Measurements from ENCODE around the gene DENND2A. TPM values are rescaled to one million over a fixed set of nuclear protein-coding genes. Genes with fewer than 3 reads are reported as not detected.

DENND2A gene
- total RNA-seq, 2 donors from 2014 or later: 9.2 to 10.5 TPM

DNA sequence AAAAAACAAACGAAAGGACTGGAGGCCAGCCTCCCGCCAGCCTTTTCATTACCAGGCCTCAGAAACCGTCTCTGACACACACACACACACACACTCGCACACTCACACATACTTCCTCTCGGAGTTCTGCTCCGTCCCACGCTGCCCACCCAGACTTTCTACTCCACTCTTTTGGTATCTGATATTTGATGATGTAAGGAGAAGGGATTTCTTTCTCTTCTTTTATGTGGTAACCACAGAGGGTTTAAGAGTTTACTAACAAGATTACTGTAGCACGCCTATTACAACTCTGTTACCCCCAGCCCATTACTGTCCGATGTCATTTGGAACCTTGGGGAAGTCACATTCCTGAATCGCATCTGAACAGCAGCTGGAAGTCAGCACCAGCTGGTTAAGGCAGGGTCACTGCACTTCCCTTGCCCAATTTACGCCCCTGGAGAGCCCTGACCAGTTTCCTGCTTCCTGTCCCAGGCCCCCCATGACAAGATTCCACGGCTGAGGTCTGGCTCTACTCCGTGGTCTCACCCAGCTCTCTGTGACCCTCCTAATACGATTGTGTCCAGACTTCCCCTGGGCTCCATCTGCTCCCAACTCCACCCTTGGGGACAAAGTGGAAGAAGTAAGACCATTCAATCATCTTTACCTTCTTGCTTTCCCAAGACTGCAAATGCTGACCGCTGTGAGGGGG is 1.1 kb downstream of the DENND2A start:
- no peaks in the 10 kb centered on the region for H3K9me3 ChIP-seq
- TF ChIP-seq, protein P1, sequence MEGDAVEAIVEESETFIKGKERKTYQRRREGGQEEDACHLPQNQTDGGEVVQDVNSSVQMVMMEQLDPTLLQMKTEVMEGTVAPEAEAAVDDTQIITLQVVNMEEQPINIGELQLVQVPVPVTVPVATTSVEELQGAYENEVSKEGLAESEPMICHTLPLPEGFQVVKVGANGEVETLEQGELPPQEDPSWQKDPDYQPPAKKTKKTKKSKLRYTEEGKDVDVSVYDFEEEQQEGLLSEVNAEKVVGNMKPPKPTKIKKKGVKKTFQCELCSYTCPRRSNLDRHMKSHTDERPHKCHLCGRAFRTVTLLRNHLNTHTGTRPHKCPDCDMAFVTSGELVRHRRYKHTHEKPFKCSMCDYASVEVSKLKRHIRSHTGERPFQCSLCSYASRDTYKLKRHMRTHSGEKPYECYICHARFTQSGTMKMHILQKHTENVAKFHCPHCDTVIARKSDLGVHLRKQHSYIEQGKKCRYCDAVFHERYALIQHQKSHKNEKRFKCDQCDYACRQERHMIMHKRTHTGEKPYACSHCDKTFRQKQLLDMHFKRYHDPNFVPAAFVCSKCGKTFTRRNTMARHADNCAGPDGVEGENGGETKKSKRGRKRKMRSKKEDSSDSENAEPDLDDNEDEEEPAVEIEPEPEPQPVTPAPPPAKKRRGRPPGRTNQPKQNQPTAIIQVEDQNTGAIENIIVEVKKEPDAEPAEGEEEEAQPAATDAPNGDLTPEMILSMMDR (IDR thresholded peaks at IDR 0.05): no peak
- no peaks in the 10 kb centered on the region for H3K36me3 ChIP-seq
- H3K4me3 ChIP-seq: peak overlapping the region; percentile 52 to 73
- DNase-seq (ENCODE audit: low spot score): no peak
- peaks cover 0 to 69% of the 10 kb centered on the region in 2 donors for H3K4me1 ChIP-seq
- peak overlapping the region; percentile 81 to 90 for H3K27ac ChIP-seq
- no peaks in the 10 kb centered on the region for H3K27me3 ChIP-seq

DNA sequence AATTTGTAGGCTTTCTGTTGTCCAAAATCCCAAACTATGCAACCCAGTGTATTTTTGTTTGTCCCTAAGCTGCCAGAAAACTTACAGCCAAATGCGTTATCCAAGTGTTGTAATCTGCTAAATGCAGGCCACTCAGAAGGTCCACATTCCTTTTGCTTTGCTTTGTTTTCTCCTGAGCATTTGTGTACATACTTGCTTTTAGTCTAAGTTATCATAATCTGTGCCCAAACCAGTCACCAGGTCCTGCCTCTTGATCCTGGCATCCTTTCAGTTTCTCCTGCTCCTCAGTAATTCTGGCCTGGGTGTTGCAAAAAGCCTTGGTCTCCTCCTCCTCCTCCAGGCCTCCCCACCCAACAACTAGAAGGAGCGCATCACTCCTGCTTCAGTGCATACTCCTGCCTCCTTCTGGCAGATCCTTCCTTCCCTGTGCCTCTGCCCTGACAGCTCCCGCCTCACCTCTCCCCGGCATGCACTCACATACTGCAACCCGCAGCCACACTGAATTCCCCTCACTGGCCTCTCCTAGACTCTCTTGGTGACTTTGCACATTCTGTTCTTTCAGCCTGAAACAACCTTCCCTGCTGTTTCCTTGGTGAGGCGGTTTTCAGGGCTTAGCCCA is 2.3 kb downstream of the DENND2A start:
- Histone ChIP-seq H3K4me1 (peaks cover 0 to 73% of the 10 kb centered on the region in 2 donors), H3K27me3 (no peaks in the 10 kb centered on the region), H3K27ac (peak overlapping the region; percentile 81 to 90), H3K9me3 (no peaks in the 10 kb centered on the region), H3K36me3 (no peaks in the 10 kb centered on the region), H3K4me3 (peak overlapping the region in 1 of 2 donors; percentile 6)
- TF ChIP-seq, protein P1 (IDR thresholded peaks at IDR 0.05): peak in 1 of 2 donors; percentile 12
- DNase-seq (ENCODE audit: low spot score): peak; percentile 77

DNA sequence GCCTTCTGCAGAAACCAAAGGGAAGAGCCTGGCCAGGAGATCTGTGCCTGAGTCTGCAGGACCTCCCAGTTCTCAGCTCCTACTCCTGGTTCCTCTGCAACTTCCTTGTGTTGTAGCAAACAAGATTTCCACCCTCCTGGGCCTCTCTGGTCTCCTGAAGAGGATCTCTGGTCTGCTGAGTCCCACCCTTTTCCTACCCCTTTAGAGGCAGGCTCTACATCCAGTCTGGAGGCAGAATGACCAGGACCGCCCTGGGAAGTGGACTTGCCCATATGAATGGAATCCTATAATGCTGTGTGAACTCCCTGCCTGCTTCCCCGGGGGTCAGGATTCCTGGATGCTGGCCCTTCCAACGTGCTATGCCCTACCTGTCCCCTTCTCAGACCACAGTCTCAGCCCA is 3.2 kb downstream of the DENND2A start:
- H3K4me1 ChIP-seq: peaks cover 0 to 74% of the 10 kb centered on the region in 2 donors
- no peak overlapping the region for H3K4me3 ChIP-seq
- TF ChIP-seq, protein P1 (IDR thresholded peaks at IDR 0.05): no peak
- no peak for DNase-seq (ENCODE audit: low spot score)
- H3K36me3 ChIP-seq: no peaks in the 10 kb centered on the region
- H3K9me3 ChIP-seq: no peaks in the 10 kb centered on the region
- no peaks in the 10 kb centered on the region for H3K27me3 ChIP-seq
- peak overlapping the region; percentile 35 to 90 for H3K27ac ChIP-seq

DNA sequence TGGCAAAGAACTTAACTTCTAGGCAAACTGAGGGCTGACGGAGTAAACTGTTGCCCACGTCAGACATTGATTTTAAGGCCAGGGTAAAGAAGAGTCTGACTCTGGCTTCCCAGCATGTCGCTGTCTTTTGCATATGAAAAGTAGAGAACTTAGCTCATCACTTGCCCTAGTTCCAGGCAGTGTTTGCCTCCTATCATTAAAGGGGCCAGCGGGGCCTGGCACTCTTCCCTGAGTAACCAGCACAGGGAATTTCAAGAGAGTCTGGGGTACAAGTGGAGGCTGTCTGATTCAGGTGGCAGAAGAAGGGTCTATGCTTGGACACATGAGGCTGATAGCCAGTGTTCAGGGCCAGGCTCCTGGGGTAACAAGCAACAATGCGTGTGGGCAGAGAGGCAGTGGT is 4.8 kb downstream of the DENND2A start:
- peak overlapping the region; percentile 18 to 59 for H3K27ac ChIP-seq
- peaks cover 0 to 77% of the 10 kb centered on the region in 2 donors for H3K4me1 ChIP-seq
- no peak overlapping the region for H3K4me3 ChIP-seq
- no peaks in the 10 kb centered on the region for H3K9me3 ChIP-seq
- H3K36me3 ChIP-seq: no peaks in the 10 kb centered on the region
- TF ChIP-seq, protein P1 (IDR thresholded peaks at IDR 0.05): no peak
- no peak for DNase-seq (ENCODE audit: low spot score)
- H3K27me3 ChIP-seq: no peaks in the 10 kb centered on the region

DNA sequence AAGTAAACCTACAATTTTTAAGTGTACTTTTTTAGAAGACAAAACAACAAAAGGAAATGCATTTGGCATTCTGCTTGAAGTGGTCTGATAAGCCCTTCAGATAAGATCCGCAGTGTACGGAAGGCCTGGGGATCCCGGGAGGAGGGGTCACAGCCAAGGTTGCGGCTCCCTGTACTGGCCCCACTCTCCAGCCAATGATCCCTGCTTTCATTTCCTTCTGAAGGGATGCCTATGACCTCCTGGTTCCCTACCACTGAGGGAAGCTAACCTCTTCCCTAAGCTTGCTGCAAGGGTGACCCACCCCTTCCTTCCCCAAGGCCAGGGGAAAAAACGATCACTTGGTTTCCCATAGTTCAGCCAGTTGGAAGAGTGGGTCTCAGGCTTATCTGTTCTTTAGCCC is 5.3 kb downstream of the DENND2A start:
- Histone ChIP-seq H3K27ac (peak overlapping the region; percentile 18 to 59), H3K27me3 (no peaks in the 10 kb centered on the region), H3K4me1 (peaks cover 0 to 79% of the 10 kb centered on the region in 2 donors), H3K36me3 (no peaks in the 10 kb centered on the region), H3K9me3 (no peaks in the 10 kb centered on the region), H3K4me3 (no peak overlapping the region)
- TF ChIP-seq, protein P1 (IDR thresholded peaks at IDR 0.05): no peak
- DNase-seq (ENCODE audit: low spot score): no peak

Measured in right atrium auricular region (tissue), 2 donors.